ENCODE data around the gene PITRM1.

PITRM1 gene

DNA sequence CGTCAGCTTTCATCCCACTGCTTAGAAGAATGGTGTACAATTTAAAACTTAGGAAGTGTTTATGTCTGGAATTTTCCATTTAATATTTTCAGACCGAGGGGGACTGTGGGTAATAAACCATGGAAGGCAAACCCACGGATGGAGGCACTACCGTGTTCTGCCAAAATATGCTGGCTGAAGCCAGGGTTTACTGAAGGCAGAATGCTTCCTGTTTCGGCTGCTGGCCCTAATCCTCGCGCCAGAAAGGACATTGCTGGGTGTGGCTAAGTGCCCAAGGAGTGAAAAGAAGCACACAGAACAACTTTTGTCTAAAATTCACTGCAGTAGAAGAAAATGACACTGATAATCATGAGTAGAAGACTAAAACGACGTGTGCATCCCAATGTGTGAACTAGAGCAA is 32.3 kb downstream of the PITRM1 start:
- DNase-seq (ENCODE audit: low read depth in 3 of 3), result no peak

DNA sequence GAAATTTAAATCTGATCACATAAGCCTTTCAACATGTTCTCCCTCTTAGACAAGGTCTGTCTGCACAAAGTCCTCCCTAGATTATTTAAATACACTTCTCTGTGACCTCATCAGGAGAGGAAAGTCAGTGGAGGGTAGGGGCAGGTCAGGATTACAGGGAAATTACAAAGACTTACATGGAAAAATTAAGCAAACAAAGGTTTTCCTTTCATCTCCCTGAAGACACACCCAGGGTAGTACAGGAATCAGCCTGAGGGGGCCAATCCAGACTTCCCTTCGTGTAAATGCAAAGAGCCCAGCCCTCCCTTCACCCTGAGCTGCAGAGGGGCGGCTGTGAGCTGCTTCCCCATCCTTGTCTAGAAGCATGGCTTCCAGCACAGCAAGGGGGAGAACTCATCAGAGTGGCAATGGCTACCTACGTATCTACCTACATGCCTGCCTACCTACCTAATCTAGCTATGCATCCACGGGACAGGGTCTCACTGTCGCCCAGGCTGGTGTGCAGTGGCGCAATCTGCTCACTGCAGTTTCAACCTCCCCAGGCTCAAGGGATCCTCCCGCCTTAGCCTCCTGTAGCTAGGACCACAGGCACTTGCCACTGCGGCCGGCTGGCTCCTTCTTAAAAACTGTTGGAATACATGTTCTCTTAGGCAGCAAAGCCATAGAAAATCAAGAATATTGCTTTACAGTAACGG is 33.2 kb downstream of the PITRM1 start:
- no peak for DNase-seq (ENCODE audit: low read depth in 3 of 3)

GRCh38 chr10:3137958-3138726 is 34.4 kb downstream of the PITRM1 start:
- DNase-seq (ENCODE audit: low read depth in 3 of 3), result no peak

DNA sequence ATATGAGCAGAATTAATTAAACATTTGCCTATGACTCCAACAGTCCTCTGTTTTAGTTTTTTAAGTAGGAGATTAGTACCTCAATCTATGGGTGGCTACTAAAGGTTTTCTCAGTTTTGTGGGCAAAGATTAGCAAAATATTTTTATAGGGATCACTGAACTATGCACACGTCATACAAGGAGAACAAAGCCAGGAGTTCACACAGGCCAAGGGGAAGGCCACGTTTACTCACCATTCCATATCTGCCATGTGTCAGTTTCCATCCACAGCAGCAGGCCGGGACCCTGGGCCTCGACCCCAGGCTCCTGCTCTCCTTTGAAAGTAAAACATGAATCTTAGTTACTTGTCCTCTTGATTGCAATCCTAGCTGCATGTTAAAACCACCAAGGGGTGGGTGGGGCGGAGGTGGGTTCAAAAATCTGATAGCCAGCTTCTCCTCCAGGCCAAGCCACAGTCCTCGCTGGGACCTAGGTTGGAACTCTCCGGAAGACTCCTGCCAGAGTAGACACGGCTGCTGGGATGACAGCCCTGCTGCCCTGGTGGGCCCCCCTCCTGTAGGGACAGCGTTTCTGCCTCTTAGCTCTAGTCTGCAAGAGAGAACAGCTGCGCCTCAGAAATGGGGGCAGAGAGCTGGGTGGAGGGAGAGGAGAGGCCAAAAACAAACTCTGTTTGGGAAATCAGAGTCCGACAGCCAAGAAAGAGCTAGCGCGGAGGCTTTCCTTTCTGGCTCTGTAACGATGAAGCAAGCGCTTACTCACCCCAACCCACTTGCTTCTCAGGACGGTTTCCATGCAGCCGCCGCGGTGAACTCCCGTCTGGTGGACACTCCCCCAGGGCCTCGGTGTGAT is 35.6 kb downstream of the PITRM1 start:
- no peak for DNase-seq (ENCODE audit: low read depth in 3 of 3)

GRCh38 chr10:3136336-3136735 is 36.2 kb downstream of the PITRM1 start:
- no peak for DNase-seq (ENCODE audit: low read depth in 3 of 3)

GRCh38 chr10:3135006-3135405 is 37.6 kb downstream of the PITRM1 start:
- no peak for DNase-seq (ENCODE audit: low read depth in 3 of 3)

- DNase-seq (ENCODE audit: low read depth in 3 of 3), result no peak
Measured at GRCh38 chr10:3133948-3134347, 38.6 kb downstream of the PITRM1 start.

DNA sequence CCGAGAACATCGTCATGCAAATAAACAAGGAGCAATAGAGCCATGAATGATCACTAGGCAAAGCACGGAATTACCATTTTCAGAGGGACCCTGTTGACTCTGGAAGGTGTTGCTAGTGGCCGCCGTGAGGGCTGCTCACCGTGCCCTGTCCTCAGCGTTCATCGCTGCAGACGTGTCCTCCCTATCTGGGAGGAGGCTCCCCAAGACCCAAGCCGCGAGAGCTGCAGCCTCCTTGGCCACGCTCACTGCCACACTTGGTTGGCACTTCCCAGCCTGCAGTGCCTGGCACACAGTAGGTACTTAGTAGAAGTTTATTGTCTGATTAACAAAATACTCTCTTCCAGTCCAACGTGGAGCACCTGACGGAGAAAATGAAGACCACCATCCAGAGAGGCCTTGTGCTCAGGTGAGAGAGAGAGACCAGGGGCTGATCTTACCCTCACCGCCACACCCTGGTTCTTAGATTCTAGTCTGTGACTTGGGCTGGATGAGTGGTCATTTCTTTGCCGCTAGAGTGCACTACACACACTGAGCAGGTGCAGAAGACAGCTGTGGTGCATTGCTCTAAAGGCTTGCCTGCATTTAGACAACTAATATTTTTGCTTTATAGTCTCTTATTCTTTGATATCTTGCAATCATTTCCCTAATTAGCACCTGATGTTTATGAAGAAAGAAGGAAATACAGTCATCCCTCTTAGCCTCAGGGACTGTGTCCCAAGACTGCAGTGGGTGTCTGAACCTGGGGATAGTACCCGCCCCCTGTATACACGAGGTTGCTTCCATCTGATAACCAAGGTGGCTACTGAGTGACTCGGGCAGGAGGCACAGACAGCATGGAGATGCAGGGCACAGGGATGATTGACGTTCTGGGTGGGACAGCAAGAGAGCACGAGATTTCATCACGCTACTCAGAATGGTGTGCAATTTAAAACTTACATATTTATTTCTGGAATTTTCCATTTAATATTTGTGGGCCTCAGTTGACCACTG is 40.3 kb downstream of the PITRM1 start:
- no peak for DNase-seq (ENCODE audit: low read depth in 3 of 3)

DNA sequence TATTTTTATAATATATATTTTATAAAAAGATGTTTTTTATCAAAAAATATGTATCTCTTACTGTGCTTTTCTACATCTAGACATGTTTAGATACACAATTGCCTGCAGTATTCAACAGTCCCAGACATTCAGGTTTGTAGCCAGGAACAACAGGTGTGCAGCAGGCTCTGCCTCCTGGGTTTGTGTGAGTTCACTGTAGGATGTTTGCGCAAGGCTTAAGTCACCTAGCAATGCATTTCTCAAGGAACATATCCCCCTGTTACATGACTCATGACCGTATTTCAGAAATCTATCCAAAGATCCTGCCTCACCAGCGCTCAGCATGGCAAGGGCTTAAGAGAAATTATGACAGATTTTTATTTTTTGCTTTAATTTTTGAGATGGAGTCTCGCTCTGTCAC is 41.5 kb downstream of the PITRM1 start:
- DNase-seq (ENCODE audit: low read depth in 3 of 3), result no peak

- no peak for DNase-seq (ENCODE audit: low read depth in 3 of 3)
Measured at GRCh38 chr10:3129581-3130340, 42.8 kb downstream of the PITRM1 start.

- DNase-seq (ENCODE audit: low read depth in 3 of 3), result no peak
Measured at GRCh38 chr10:3128379-3129130, 44.0 kb downstream of the PITRM1 start.

- no peak for DNase-seq (ENCODE audit: low read depth in 3 of 3)
Measured at GRCh38 chr10:3127921-3128320, 44.7 kb downstream of the PITRM1 start.

DNA sequence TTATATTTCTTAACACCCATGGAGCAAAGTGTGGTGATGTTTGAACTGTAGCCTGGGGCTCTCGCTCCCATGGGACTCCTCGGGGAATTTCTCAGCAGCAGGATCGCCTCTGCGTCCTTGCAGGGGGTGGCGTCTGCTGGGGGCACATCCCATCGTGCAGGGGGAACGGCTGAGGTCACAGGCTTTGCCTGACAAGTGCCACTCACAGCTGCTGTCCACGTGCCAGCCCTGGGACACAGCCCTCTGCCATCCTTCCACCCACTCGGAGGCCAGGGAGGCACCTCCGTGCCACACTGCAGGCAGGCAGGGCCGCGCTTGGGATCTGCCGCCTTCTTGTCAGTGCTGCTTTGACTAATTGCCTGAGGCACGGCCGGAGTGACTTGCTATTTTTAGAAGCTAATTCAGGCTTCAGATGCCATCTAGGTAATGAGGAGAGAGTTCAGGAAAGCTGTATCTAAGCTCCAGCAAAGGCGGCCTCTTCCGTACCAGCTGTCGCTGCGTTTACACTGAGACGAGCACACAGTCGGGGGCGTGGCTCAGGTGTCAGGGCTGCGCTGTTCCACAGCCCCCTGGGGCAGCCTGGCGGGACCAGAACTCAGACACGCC is 45.7 kb downstream of the PITRM1 start:
- DNase-seq (ENCODE audit: low read depth in 3 of 3), result no peak

GRCh38 chr10:3126249-3126648 is 46.3 kb downstream of the PITRM1 start:
- DNase-seq (ENCODE audit: low read depth in 3 of 3), result no peak

GRCh38 chr10:3125527-3126170 is 46.9 kb downstream of the PITRM1 start:
- no peak for DNase-seq (ENCODE audit: low read depth in 3 of 3)

- DNase-seq (ENCODE audit: low read depth in 3 of 3), result no peak
Measured at GRCh38 chr10:3124412-3125175, 48.0 kb downstream of the PITRM1 start.

DNA sequence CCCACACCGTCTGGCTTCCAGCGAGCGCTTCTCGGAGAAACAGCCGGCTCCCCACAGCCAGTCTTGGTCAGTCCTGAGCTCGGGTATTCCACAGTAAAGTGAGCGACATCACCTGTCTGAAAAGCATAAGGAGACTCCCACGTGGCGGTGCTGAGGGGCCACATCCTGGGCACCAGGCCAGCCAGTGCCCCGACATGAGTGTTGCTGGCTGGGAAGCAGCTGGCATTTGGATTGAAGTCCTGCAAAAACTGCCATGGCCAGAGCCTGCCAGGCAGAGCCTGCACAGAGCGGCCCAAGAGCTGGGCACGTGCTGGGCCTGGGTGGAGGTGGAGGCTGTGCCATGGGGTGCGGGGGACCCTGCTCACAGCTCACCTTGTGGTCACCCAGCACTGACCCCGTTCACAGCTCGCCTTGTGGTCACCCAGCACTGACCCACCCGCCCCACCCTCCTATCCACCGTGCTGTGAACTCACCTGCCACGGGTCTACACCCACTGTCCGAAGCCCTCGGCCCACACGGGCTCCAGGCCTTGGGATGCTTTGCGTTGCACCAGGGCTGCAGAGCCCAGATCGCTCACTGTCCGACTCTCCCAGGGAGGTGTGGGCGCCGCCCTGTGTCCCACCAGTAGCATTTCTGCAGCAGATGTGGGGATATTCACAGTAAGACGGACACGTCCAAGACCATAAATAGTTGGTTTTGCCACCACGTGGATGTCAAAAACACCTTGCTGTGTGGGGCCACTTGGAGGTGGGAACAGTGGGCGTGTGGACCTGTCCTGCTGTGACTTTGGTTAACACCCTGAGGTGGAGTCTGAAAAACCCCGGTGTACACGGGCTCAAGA is 48.8 kb downstream of the PITRM1 start:
- no peak for DNase-seq (ENCODE audit: low read depth in 3 of 3)
